ENCODE data around the gene S100A5.
A peak's percentile ranks its signal among the peaks of the same experiment; 100 is the strongest.

S100A5 gene

GRCh38 chr1:153534925-153535241 lies 5.9 kb downstream of the S100A5 start:
- ChIA-PET POLR2A (interaction anchor here (0.7 to 2.0 kb wide), 7 partner anchors 10 to 137 kb away, joined by 3 to 8 read pairs (median 6); partner anchors contain the start of genes CHTOP, S100A13 and S100A4), CTCF (interaction anchor here (0.6 to 4.5 kb wide), 6 partner anchors 9 to 343 kb away, joined by 3 to 60 read pairs (median 10); partner anchors contain the start of gene S100A13)
- no peak for DNase-seq (ENCODE audit: extremely low spot score)
- TF ChIP-seq BHLHE40 (IDR thresholded peaks at IDR 0.05; ENCODE audit: borderline replicate concordance) (no peak), SP1 (IDR thresholded peaks at IDR 0.05) (no peak), FOXK2 (IDR thresholded peaks at IDR 0.05) (no peak), FOXM1 (IDR thresholded peaks at IDR 0.05; ENCODE audit: borderline replicate concordance) (no peak), ZNF384 (IDR thresholded peaks at IDR 0.05) (no peak), LEF1 (IDR thresholded peaks at IDR 0.05; ENCODE audit: borderline replicate concordance) (no peak)
- TF ChIP-seq, protein P1, sequence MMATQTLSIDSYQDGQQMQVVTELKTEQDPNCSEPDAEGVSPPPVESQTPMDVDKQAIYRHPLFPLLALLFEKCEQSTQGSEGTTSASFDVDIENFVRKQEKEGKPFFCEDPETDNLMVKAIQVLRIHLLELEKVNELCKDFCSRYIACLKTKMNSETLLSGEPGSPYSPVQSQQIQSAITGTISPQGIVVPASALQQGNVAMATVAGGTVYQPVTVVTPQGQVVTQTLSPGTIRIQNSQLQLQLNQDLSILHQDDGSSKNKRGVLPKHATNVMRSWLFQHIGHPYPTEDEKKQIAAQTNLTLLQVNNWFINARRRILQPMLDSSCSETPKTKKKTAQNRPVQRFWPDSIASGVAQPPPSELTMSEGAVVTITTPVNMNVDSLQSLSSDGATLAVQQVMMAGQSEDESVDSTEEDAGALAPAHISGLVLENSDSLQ (IDR thresholded peaks at IDR 0.05) = no peak

DNA sequence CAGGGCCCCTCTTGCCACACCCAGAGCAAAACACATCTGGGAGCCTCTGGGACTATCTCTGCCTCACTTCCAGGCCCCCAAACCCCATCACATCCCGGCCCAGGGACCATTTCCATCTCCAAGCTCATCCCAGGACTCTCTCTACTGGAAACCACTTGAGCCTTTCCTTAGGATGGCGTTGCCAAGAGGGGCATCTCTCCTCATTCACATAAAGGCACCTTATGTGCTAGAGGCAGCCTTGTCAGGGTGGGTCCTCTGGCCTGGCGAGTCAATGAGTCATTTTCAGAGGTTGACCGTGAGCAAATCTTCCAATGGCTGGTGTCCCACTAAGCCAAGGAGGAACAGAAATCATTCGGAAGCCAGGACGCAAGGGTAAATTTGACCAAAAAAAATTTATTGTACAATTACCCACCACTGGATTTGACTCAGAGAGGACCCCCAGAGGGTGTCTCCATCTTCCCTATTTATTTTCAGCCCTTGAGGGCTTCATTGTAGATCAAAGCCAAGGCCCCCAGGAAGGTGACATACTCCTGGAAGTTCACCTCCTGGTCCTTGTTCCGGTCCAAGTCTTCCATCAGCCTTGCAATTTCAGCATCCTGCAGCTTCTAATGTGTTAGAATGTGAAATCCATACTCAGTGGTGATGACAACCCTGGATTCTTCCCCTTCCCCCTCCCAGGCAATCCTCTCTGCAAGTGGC lies 6.4 kb downstream of the S100A5 start:
- ChIA-PET CTCF (interaction anchor here (0.6 to 4.5 kb wide), 9 partner anchors 10 to 342 kb away, joined by 3 to 60 read pairs (median 8); partner anchors contain the start of gene S100A13), POLR2A (interaction anchor here (1.0 to 3.7 kb wide), 5 partner anchors 11 to 100 kb away, joined by 5 to 18 read pairs (median 8); partner anchors contain the start of genes CHTOP, S100A13 and S100A4)
- DNase-seq (ENCODE audit: extremely low spot score) = no peak
- TF ChIP-seq SP1 (IDR thresholded peaks at IDR 0.05) (no peak), ARNT (IDR thresholded peaks at IDR 0.05) (no peak), ZNF384 (IDR thresholded peaks at IDR 0.05) (no peak), CTBP1 (IDR thresholded peaks at IDR 0.05; ENCODE audit: borderline replicate concordance) (no peak)

DNA sequence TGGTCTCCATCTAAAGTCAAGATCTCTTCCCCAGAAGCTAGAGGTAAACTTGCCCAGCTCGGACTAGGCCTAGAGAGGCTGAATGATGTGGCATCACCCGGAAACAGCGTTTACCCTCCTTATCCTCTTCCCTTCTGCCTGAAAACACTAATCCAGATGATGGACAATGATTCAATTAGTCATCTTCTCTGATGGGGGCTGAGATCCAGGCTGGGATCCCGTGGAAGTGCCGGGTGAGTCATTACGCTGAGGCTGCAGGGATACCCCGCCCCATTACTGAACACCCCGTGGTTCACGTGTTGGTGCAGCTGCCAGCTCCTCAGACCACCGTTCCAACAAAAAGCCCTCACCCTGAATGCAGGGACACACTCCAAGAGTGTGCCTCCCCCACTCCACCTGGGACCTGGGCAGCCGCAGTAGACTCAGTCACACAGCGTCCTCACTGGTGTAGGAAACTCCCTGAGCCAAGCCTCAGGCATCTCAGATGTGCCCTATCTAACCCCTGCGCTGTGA lies 7.0 kb downstream of the S100A5 start:
- CTCF ChIA-PET = interaction anchor here (0.5 to 4.5 kb wide), 13 partner anchors 10 to 94 kb away, joined by 3 to 60 read pairs (median 6); partner anchors contain the start of genes S100A1 and S100A13
- DNase-seq (ENCODE audit: extremely low spot score) = no peak
- TF ChIP-seq L3MBTL2 (conservative IDR thresholded peaks at IDR 0.05) (no peak), TARDBP (IDR thresholded peaks at IDR 0.05) (no peak), SUZ12 (IDR thresholded peaks at IDR 0.05) (no peak), FOXM1 (IDR thresholded peaks at IDR 0.05; ENCODE audit: borderline replicate concordance) (no peak), ELF4 (IDR thresholded peaks at IDR 0.05) (no peak), BHLHE40 (IDR thresholded peaks at IDR 0.05; ENCODE audit: borderline replicate concordance) (no peak), LEF1 (IDR thresholded peaks at IDR 0.05; ENCODE audit: borderline replicate concordance) (no peak), FOXK2 (IDR thresholded peaks at IDR 0.05) (no peak), CTBP1 (IDR thresholded peaks at IDR 0.05; ENCODE audit: borderline replicate concordance) (no peak), FOXA1 (IDR thresholded peaks at IDR 0.05) (no peak), HDGF (IDR thresholded peaks at IDR 0.05; ENCODE audit: borderline replicate concordance) (no peak)
- POLR2A ChIA-PET = interaction anchor here (1.7 to 3.7 kb wide), 5 partner anchors 10 to 100 kb away, joined by 6 to 23 read pairs (median 8); partner anchors contain the start of genes CHTOP and S100A13

DNA sequence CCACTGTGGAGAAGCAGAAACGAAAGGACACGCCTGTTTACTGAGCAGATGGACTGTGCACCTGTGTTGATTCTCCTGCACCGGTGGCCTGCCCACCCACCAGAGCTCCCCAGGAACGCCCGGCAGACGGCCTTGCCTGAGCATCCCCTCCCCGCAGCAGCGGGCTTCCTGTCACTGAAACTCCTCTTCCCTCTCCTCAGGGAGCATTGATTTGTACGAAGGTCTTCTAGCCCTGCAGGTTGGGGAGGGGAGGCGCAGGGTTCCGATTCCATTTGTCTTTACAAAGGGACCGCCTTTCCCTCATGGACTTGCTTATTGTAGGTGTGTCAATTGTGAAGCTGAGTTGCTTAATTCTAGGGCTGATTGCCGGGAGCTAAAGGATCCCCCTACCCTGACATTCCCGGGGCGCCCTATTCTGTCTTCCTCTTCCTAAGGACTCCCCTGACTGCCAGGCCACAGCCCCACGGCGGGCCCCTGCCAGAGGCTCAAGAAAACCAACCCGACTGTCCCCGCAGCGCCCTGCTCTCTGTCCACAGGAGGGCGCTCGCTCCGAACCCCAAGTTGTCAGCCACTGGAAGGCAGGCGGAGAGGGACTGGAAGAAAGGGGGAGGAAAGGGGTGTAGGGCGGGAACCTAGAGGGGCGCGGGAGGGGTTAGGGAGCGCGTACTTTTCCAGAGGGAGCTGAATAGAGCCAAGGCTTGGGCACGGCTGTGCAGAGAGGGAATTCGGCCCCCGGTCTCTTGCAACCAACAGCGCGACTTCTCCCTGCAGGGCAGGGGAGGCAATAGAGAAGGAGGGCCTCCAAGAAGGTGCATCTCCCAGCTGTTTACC lies 7.8 kb downstream of the S100A5 start:
- peak; percentile 72 for DNase-seq (ENCODE audit: extremely low spot score)
- CTCF ChIA-PET = interaction anchor here (0.5 to 4.5 kb wide), 21 partner anchors 11 to 523 kb away, joined by 3 to 60 read pairs (median 5); partner anchors contain the start of genes S100A1, S100A13 and S100A2
- TF ChIP-seq FOXM1 (IDR thresholded peaks at IDR 0.05; ENCODE audit: borderline replicate concordance) (no peak), FOXA1 (IDR thresholded peaks at IDR 0.05) (no peak), L3MBTL2 (conservative IDR thresholded peaks at IDR 0.05) (no peak), ELF4 (IDR thresholded peaks at IDR 0.05) (no peak), NFRKB (IDR thresholded peaks at IDR 0.05) (no peak), ZNF384 (IDR thresholded peaks at IDR 0.05) (no peak), ARNT (IDR thresholded peaks at IDR 0.05) (no peak), HDGF (IDR thresholded peaks at IDR 0.05; ENCODE audit: borderline replicate concordance) (no peak), LEF1 (IDR thresholded peaks at IDR 0.05; ENCODE audit: borderline replicate concordance) (no peak), SUZ12 (IDR thresholded peaks at IDR 0.05) (no peak), BHLHE40 (IDR thresholded peaks at IDR 0.05; ENCODE audit: borderline replicate concordance) (no peak), FOXK2 (IDR thresholded peaks at IDR 0.05) (no peak), TARDBP (IDR thresholded peaks at IDR 0.05) (no peak), SP1 (IDR thresholded peaks at IDR 0.05) (no peak), CTBP1 (IDR thresholded peaks at IDR 0.05; ENCODE audit: borderline replicate concordance) (no peak)
- TF ChIP-seq, protein P1 (IDR thresholded peaks at IDR 0.05) = no peak
- POLR2A ChIA-PET = interaction anchor here (1.2 to 3.7 kb wide), 8 partner anchors 11 to 101 kb away, joined by 3 to 23 read pairs (median 8); partner anchors contain the start of genes CHTOP and S100A13

GRCh38 chr1:153532181-153532580 lies 8.6 kb downstream of the S100A5 start:
- POLR2A ChIA-PET = interaction anchor here (0.6 to 3.7 kb wide), 7 partner anchors 12 to 445 kb away, joined by 3 to 23 read pairs (median 8); partner anchors contain the start of genes CHTOP, JTB and S100A13
- TF ChIP-seq FOXK2 (IDR thresholded peaks at IDR 0.05) (no peak), ELF4 (IDR thresholded peaks at IDR 0.05) (no peak)
- TF ChIP-seq, protein P1 (IDR thresholded peaks at IDR 0.05) = no peak
- CTCF ChIA-PET = interaction anchor here (0.9 to 4.5 kb wide), 11 partner anchors 11 to 95 kb away, joined by 3 to 60 read pairs (median 6); partner anchors contain the start of genes S100A1, S100A13 and S100A2
- DNase-seq (ENCODE audit: extremely low spot score) = no peak

All from HEK293T (cell line).